ENCODE data around the gene DBNL. TPM values are rescaled to one million over a fixed set of nuclear protein-coding genes. Genes with fewer than 3 reads are reported as not detected.

DBNL gene
- total RNA-seq, 1 donor from 2014 or later = 140 TPM

- no peak for DNase-seq (ENCODE audit: extremely low read depth, low read depth, low spot score)
Measured at GRCh38 chr7:44095781-44096180, 51.3 kb downstream of the DBNL start.

- DNase-seq (ENCODE audit: extremely low read depth, low read depth, low spot score) = no peak
Measured at GRCh38 chr7:44096326-44096881, 51.9 kb downstream of the DBNL start.

GRCh38 chr7:44097064-44097932 lies 52.8 kb downstream of the DBNL start:
- DNase-seq (ENCODE audit: extremely low read depth, low read depth, low spot score) = no peak

- no peak for DNase-seq (ENCODE audit: extremely low read depth, low read depth, low spot score)
Measured at GRCh38 chr7:44098092-44099068, 53.9 kb downstream of the DBNL start.

GRCh38 chr7:44099669-44100068 lies 55.2 kb downstream of the DBNL start:
- no peak for DNase-seq (ENCODE audit: extremely low read depth, low read depth, low spot score)

GRCh38 chr7:44100458-44101302 lies 56.2 kb downstream of the DBNL start:
- DNase-seq (ENCODE audit: extremely low read depth, low read depth, low spot score) = no peak

- DNase-seq (ENCODE audit: extremely low read depth, low read depth, low spot score) = no peak
Measured at GRCh38 chr7:44101303-44101965, 56.9 kb downstream of the DBNL start.

- DNase-seq (ENCODE audit: extremely low read depth, low read depth, low spot score) = no peak
Measured at GRCh38 chr7:44101966-44102845, 57.7 kb downstream of the DBNL start.

GRCh38 chr7:44102846-44103565 lies 58.5 kb downstream of the DBNL start:
- DNase-seq (ENCODE audit: extremely low read depth, low read depth, low spot score) = no peak

GRCh38 chr7:44103566-44103922 lies 59.0 kb downstream of the DBNL start:
- DNase-seq (ENCODE audit: extremely low read depth, low read depth, low spot score) = no peak

GRCh38 chr7:44103923-44104859 lies 59.7 kb downstream of the DBNL start, which contains the start of gene AEBP1:
Gene AEBP1, plus strand, starts transcription at chr7:44104345. Its CDS starts 321 bp downstream, at chr7:44104666.
- DNase-seq (ENCODE audit: extremely low read depth, low read depth, low spot score) = no peak

GRCh38 chr7:44104860-44105771 lies 60.6 kb downstream of the DBNL start:
- DNase-seq (ENCODE audit: extremely low read depth, low read depth, low spot score) = no peak

GRCh38 chr7:44105832-44106231 lies 61.3 kb downstream of the DBNL start:
- DNase-seq (ENCODE audit: extremely low read depth, low read depth, low spot score) = no peak

- DNase-seq (ENCODE audit: extremely low read depth, low read depth, low spot score) = no peak
Measured at GRCh38 chr7:44106311-44107065, 62.0 kb downstream of the DBNL start.

Data from glomerular endothelial cell (primary cell).